ENCODE data around the gene GNB4.

- TF ChIP-seq CTCF (IDR thresholded peaks at IDR 0.05) = no peak
- no peak for TF ChIP-seq POLR2A (IDR thresholded peaks at IDR 0.05)
- no peak for TF ChIP-seq EP300 (IDR thresholded peaks at IDR 0.05)
These were observed 35.9 kb downstream of the GNB4 start for GRCh38 chr3:179415377-179415776.

Data from ovary (tissue), 3 donors.